Suprapubic skin (tissue), 3 donors: Measurements from ENCODE around the gene SUSD4.

ENCODE experiments used
- CTCF ChIP-seq, 2 donors: fragments of 200-600 bp in 1 of 2; fragments of 450-650 bp in 1 of 2; sonication (generic) in 1 of 2; IDR thresholded peaks; one replicate each; pipeline ENCODE4 v1.5.1; 2016 to 2019; ENCODE audit warnings: antibody characterized with exemption in 2 of 2, mild to moderate bottlenecking in 1 of 2, moderate library complexity in 1 of 2
- EP300 ChIP-seq: sonication (generic); formaldehyde crosslinking; IDR thresholded peaks from one replicate; pipeline ENCODE4 v1.6.1; 2017; ENCODE audit warnings: antibody characterized with exemption

GRCh38 chr1:223410036-223410435, 46.1 kb upstream of the SUSD4 start:
- no peak for TF ChIP-seq EP300
- TF ChIP-seq CTCF (IDR thresholded peaks at IDR 0.05), result no peak
